Inferior parietal cortex (tissue), 1 donor: ENCODE measurements around the gene PLD5.
A peak's percentile ranks its signal among the peaks of the same experiment; 100 is the strongest.
"Not testable (repeated sequence)": the region's sequence is repeated elsewhere in the genome, so short reads cannot be mapped to it uniquely, and the experiment has no call there.

Experiments used
- DNase-seq: peaks from one replicate; pipeline ENCODE4 v3.0.0-alpha.2; 2016; ENCODE audit errors: extremely low spot score

Gene PLD5

GRCh38 chr1:242178436-242178835 is 346.1 kb downstream of the PLD5 start:
- DNase-seq = no peak

GRCh38 chr1:242162140-242162539 is 362.4 kb downstream of the PLD5 start:
- no peak for DNase-seq

GRCh38 chr1:242147096-242147976 is 377.2 kb downstream of the PLD5 start:
- peak; percentile 42 for DNase-seq

- DNase-seq = peak; percentile 42
Observed at GRCh38 chr1:242146652-242147051, 377.8 kb downstream of the PLD5 start.

GRCh38 chr1:242140836-242141235 is 383.7 kb downstream of the PLD5 start:
- DNase-seq = no peak

- no peak for DNase-seq
Observed at GRCh38 chr1:242139986-242140385, 384.5 kb downstream of the PLD5 start.

- no peak for DNase-seq
Observed at GRCh38 chr1:242139442-242139841, 385.1 kb downstream of the PLD5 start.

GRCh38 chr1:242133796-242134195 is 390.7 kb downstream of the PLD5 start:
- DNase-seq = no peak

- DNase-seq = no peak
Observed at GRCh38 chr1:242133351-242133750, 391.1 kb downstream of the PLD5 start.

GRCh38 chr1:242132121-242132817 is 392.2 kb downstream of the PLD5 start:
- DNase-seq = no peak

GRCh38 chr1:242128951-242129502 is 395.5 kb downstream of the PLD5 start:
- DNase-seq = no peak

- no peak for DNase-seq
Observed at GRCh38 chr1:242120432-242120831, 404.1 kb downstream of the PLD5 start.

GRCh38 chr1:242100921-242101320 is 423.6 kb downstream of the PLD5 start:
- no peak for DNase-seq

GRCh38 chr1:242097283-242097682 is 427.2 kb downstream of the PLD5 start:
- DNase-seq = not testable (repeated sequence)

GRCh38 chr1:242093116-242093515 is 431.4 kb downstream of the PLD5 start:
- no peak for DNase-seq

GRCh38 chr1:242089911-242090310 is 434.6 kb downstream of the PLD5 start:
- peak; percentile 28 for DNase-seq

GRCh38 chr1:242088875-242089274 is 435.6 kb downstream of the PLD5 start:
- DNase-seq = no peak

- DNase-seq = no peak
Observed at GRCh38 chr1:242086706-242087105, 437.8 kb downstream of the PLD5 start.

- DNase-seq = no peak
Observed at GRCh38 chr1:242086093-242086492, 438.4 kb downstream of the PLD5 start.

GRCh38 chr1:242083742-242084141 is 440.8 kb downstream of the PLD5 start:
- no peak for DNase-seq

GRCh38 chr1:242081446-242081845 is 443.1 kb downstream of the PLD5 start:
- no peak for DNase-seq

- no peak for DNase-seq
Observed at GRCh38 chr1:242065813-242066212, 458.7 kb downstream of the PLD5 start.

GRCh38 chr1:242062271-242062670 is 462.2 kb downstream of the PLD5 start:
- no peak for DNase-seq
